ENCODE data around the gene SH3PXD2A. TPM values are rescaled to one million over a fixed set of nuclear protein-coding genes. Genes with fewer than 3 reads are reported as not detected.

SH3PXD2A gene
- total and polyA plus RNA-seq, 10 of the 15 experiments (the other 5 are each of a cell fraction or from before 2014, with no cell fraction given), result 0.63 to 14.0 (median 4.4) TPM

DNA sequence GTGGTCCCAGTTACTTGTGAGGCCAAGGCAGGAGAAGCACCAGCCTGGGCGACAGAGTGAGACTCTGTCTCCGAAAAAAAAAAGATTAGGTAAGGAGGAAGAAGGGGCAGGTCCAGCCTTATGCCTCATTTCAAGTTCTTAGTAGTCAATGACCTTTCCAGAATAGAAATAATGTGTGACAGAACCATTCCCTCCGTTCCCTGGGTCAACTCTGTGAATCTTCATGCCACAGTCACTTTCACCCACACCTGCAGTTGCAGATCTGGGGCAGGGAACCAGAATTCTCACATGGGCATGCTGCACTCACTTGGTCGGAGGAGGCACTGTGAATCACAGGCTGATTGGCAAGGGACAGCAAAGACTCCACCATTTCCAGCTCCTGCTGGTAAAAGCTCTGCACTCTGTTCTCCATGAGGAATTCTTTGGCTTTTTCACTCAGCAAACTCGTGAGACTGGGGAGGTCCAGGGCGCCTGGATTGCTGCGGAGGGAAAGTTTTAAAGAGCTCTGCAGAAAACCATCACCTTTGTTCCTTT, 41.9 kb upstream of the SH3PXD2A start (continued):
- TF ChIP-seq SKIL (IDR thresholded peaks at IDR 0.05; ENCODE audit: low read depth, poor library complexity, severe bottlenecking), result no peak

- Histone ChIP-seq H3K27ac (ENCODE audit: control insufficient read depth, insufficient read depth) (no peak overlapping the region), H4K20me1 (ENCODE audit: control insufficient read depth, insufficient read depth) (no peaks in the 10 kb centered on the region), H3K36me3 (ENCODE audit: control insufficient read depth in 2 of 2, insufficient read depth in 2 of 2, low read length in 1 of 2) (peaks cover 9 to 29% of the 10 kb centered on the region in 2 experiments), H2AFZ (ENCODE audit: control insufficient read depth, low read depth, low read length) (no peak overlapping the region), H3K79me2 (ENCODE audit: control insufficient read depth, insufficient read depth, low read length) (no peaks in the 10 kb centered on the region), H3K9ac (ENCODE audit: control insufficient read depth, insufficient read depth, low read length) (no peak overlapping the region), H3K27me3 (replicated peaks in 1 of 2; ENCODE audit: control insufficient read depth in 2 of 2, insufficient read depth in 2 of 2, low read length in 1 of 2) (no peaks in the 10 kb centered on the region), H3K4me3 (no peak overlapping the region), H3K4me2 (ENCODE audit: control insufficient read depth, insufficient read depth) (no peak overlapping the region), H3K9me3 (replicated peaks; ENCODE audit: control insufficient read depth, insufficient read depth, low read length) (no peaks in the 10 kb centered on the region), H3K4me1 (ENCODE audit: control insufficient read depth, insufficient read depth, low read length) (no peaks in the 10 kb centered on the region)
- ChIA-PET RAD21 (ENCODE audit: unreplicated experiment) (no interaction called here), CTCF (no interaction called here), SMC1A (ENCODE audit: uncharacterized antibody, unreplicated experiment) (no interaction called here), POLR2A (no interaction called here)
- WGBS (ENCODE audit: insufficient coverage, insufficient replicate concordance, low lambda C conversion rate, missing lambda C conversion rate), result 93% methylated on average over 5 of the region's 5 CpGs
- ATAC-seq, result no peak
- no peak for FAIRE-seq
- DNase-seq (ENCODE audit: low read depth, low spot score), result no peak
- in situ Hi-C loops (cut with MboI) (no loop called here), intact Hi-C loops (cut with micrococcal nuclease; ENCODE audit: unreplicated experiment) (no loop called here)
- BruUV-seq (replicated peaks), result no TSS peak
- TF ChIP-seq, protein P1, sequence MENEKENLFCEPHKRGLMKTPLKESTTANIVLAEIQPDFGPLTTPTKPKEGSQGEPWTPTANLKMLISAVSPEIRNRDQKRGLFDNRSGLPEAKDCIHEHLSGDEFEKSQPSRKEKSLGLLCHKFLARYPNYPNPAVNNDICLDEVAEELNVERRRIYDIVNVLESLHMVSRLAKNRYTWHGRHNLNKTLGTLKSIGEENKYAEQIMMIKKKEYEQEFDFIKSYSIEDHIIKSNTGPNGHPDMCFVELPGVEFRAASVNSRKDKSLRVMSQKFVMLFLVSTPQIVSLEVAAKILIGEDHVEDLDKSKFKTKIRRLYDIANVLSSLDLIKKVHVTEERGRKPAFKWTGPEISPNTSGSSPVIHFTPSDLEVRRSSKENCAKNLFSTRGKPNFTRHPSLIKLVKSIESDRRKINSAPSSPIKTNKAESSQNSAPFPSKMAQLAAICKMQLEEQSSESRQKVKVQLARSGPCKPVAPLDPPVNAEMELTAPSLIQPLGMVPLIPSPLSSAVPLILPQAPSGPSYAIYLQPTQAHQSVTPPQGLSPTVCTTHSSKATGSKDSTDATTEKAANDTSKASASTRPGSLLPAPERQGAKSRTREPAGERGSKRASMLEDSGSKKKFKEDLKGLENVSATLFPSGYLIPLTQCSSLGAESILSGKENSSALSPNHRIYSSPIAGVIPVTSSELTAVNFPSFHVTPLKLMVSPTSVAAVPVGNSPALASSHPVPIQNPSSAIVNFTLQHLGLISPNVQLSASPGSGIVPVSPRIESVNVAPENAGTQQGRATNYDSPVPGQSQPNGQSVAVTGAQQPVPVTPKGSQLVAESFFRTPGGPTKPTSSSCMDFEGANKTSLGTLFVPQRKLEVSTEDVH (IDR thresholded peaks at IDR 0.05; ENCODE audit: low read depth, partially characterized antibody), result no peak
- TF ChIP-seq CREM (IDR thresholded peaks at IDR 0.05; ENCODE audit: low read depth) (no peak), CEBPZ (IDR thresholded peaks at IDR 0.05; ENCODE audit: low read depth, low read length) (no peak), NFYB (IDR thresholded peaks at IDR 0.05; ENCODE audit: insufficient read depth, low read depth, low read length) (no peak), EZH2 (IDR thresholded peaks at IDR 0.05; ENCODE audit: borderline replicate concordance, control insufficient read depth, low read depth, low read length) (no peak), RCOR1 (conservative IDR thresholded peaks at IDR 0.05; ENCODE audit: low read depth, low read length) (no peak), ZNF24 (IDR thresholded peaks at IDR 0.05) (no peak), RELA (IDR thresholded peaks at IDR 0.05; ENCODE audit: borderline replicate concordance, partially characterized antibody) (no peak), ASH2L (IDR thresholded peaks at IDR 0.05; ENCODE audit: borderline replicate concordance, low read depth) (no peak), FOXK2 (IDR thresholded peaks at IDR 0.05) (no peak), POLR2AphosphoS5 (IDR thresholded peaks at IDR 0.05; ENCODE audit: low read length) (no peak)
- TF ChIP-seq, protein P2, sequence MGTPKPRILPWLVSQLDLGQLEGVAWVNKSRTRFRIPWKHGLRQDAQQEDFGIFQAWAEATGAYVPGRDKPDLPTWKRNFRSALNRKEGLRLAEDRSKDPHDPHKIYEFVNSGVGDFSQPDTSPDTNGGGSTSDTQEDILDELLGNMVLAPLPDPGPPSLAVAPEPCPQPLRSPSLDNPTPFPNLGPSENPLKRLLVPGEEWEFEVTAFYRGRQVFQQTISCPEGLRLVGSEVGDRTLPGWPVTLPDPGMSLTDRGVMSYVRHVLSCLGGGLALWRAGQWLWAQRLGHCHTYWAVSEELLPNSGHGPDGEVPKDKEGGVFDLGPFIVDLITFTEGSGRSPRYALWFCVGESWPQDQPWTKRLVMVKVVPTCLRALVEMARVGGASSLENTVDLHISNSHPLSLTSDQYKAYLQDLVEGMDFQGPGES (IDR thresholded peaks at IDR 0.05), result no peak
These were observed 40.8 kb upstream of the SH3PXD2A start for GRCh38 chr10:103896225-103896624.

All from GM12878 (cell line).